ENCODE data around the gene IQSEC2. TPM values are rescaled to one million over a fixed set of nuclear protein-coding genes. Genes with fewer than 3 reads are reported as not detected.
A peak's percentile ranks its signal among the peaks of the same experiment; 100 is the strongest.

IQSEC2 gene
- total and polyA plus RNA-seq, 3 donors from 2014 or later, result 15.6 to 19.9 (median 19.3) TPM

- 0 to 2% methylated on average over 9 to 16 of the region's 32 CpGs for WGBS, 2 donors
- no peaks in the 10 kb centered on the region for H3K36me3 ChIP-seq (ENCODE audit: low read depth, missing control alignments)
- no peaks in the 10 kb centered on the region for H3K4me1 ChIP-seq
- DNase-seq, result peak; percentile 27
- intact Hi-C loops (cut with DNase I; ENCODE audit: low total_unique reads), result no loop called here
- H3K27ac ChIP-seq, result no peak overlapping the region
- TF ChIP-seq POLR2A (IDR thresholded peaks at IDR 0.05), result no peak
- no peak for TF ChIP-seq CTCF (IDR thresholded peaks at IDR 0.05)
- H3K4me3 ChIP-seq, result peak overlapping the region; percentile 48 to 61
- H3K27me3 ChIP-seq, result no peaks in the 10 kb centered on the region
- no peaks in the 10 kb centered on the region for H3K9me3 ChIP-seq
Measured at GRCh38 chrX:53319614-53320542, 38.5 kb upstream of the IQSEC2 start.

- intact Hi-C loops (cut with DNase I; ENCODE audit: low total_unique reads), result no loop called here
- Histone ChIP-seq H3K27ac (no peak overlapping the region), H3K9me3 (no peaks in the 10 kb centered on the region), H3K4me3 (no peak overlapping the region), H3K36me3 (ENCODE audit: low read depth, missing control alignments) (no peaks in the 10 kb centered on the region), H3K4me1 (no peaks in the 10 kb centered on the region), H3K27me3 (no peaks in the 10 kb centered on the region)
- TF ChIP-seq POLR2A (IDR thresholded peaks at IDR 0.05) (no peak), CTCF (IDR thresholded peaks at IDR 0.05) (no peak)
- DNase-seq, result no peak
- 93% methylated on average over 7 of the region's 10 CpGs; no CpG with 5 or more reads in 1 of the 2 donors for WGBS, 2 donors
Measured at GRCh38 chrX:53318766-53319353, 37.5 kb upstream of the IQSEC2 start.

- no peak overlapping the region for H3K4me3 ChIP-seq
- DNase-seq, result peak; percentile 66
- 22 to 23% methylated on average over 4 to 6 of the region's 10 CpGs for WGBS, 2 donors
- H3K27ac ChIP-seq, result no peak overlapping the region
- no peaks in the 10 kb centered on the region for H3K4me1 ChIP-seq
- no peaks in the 10 kb centered on the region for H3K9me3 ChIP-seq
- H3K36me3 ChIP-seq (ENCODE audit: low read depth, missing control alignments), result no peaks in the 10 kb centered on the region
- no peaks in the 10 kb centered on the region for H3K27me3 ChIP-seq
- TF ChIP-seq POLR2A (IDR thresholded peaks at IDR 0.05), result no peak
- peak; percentile 39 to 57 (median 40) for TF ChIP-seq CTCF (IDR thresholded peaks at IDR 0.05)
- intact Hi-C loops (cut with DNase I; ENCODE audit: low total_unique reads), result no loop called here
Measured at GRCh38 chrX:53317365-53318069, 36.1 kb upstream of the IQSEC2 start.

GRCh38 chrX:53316860-53317237 lies 35.5 kb upstream of the IQSEC2 start:
- no peaks in the 10 kb centered on the region for H3K27me3 ChIP-seq

More at GRCh38 chrX:53316860-53317237, 35.5 kb upstream of the IQSEC2 start:
- Histone ChIP-seq H3K4me1 (no peaks in the 10 kb centered on the region), H3K27ac (no peak overlapping the region), H3K4me3 (no peak overlapping the region), H3K9me3 (no peaks in the 10 kb centered on the region), H3K36me3 (ENCODE audit: low read depth, missing control alignments) (no peaks in the 10 kb centered on the region)
- TF ChIP-seq POLR2A (IDR thresholded peaks at IDR 0.05) (no peak), CTCF (IDR thresholded peaks at IDR 0.05) (no peak)
- intact Hi-C loops (cut with DNase I; ENCODE audit: low total_unique reads), result no loop called here
- no peak for DNase-seq
- WGBS, 2 donors, result 73 to 84% methylated on average over 5 to 6 of the region's 6 CpGs
